Mesothelial cell of epicardium (in vitro differentiated cells): ENCODE results near the gene SLC23A2. TPM values are rescaled to one million over a fixed set of nuclear protein-coding genes. Genes with fewer than 3 reads are reported as not detected.
"Not testable (repeated sequence)": the region's sequence is repeated elsewhere in the genome, so short reads cannot be mapped to it uniquely, and the experiment has no call there.

Experiments
- DNase-seq, 2 experiments: peaks; one replicate each; pipeline ENCODE4 v3.0.0; 2021; ENCODE audit warnings: low spot score in 2 of 2; ENCODE audit not compliant: unreplicated experiment in 2 of 2
- H3K27ac Mint-ChIP-seq: 2 replicates; pipeline ENCODE4 v1.8.0; 2021; ENCODE audit warnings: mixed read lengths
- H3K27me3 Mint-ChIP-seq: 2 replicates; pipeline ENCODE4 v1.8.0; 2021; ENCODE audit warnings: low read depth, mixed read lengths
- H3K36me3 Mint-ChIP-seq: 2 replicates; pipeline ENCODE4 v1.8.0; 2021; ENCODE audit warnings: mixed read lengths
- H3K4me1 Mint-ChIP-seq: 2 replicates; pipeline ENCODE4 v1.8.0; 2021; ENCODE audit warnings: mixed read lengths
- H3K4me3 Mint-ChIP-seq: 2 replicates; pipeline ENCODE4 v1.8.0; 2021; ENCODE audit warnings: mild to moderate bottlenecking, moderate library complexity, mixed read lengths
- H3K9me3 Mint-ChIP-seq: 2 replicates; pipeline ENCODE4 v1.8.0; 2021; ENCODE audit warnings: mixed read lengths
- total RNA-seq: library from RNA; stranded (reverse); gene quantifications from 3 replicates; pipeline ENCODE4 v1.2.1, GENCODE V29; 2021
- TF ChIP-seq, protein P1 (sequence below): fragments of 200-600 bp; sonication (generic); IDR thresholded peaks from one replicate; pipeline ENCODE4 v1.5.0; 2021; ENCODE audit warnings: antibody characterized with exemption; ENCODE audit not compliant: unreplicated experiment

Gene SLC23A2
- total RNA-seq, 1 donor from 2014 or later, result 33.7 TPM

GRCh38 chr20:5040345-5040744 lies 39.0 kb upstream of the SLC23A2 start:
- no peak overlapping the region for H3K4me3 Mint-ChIP-seq
- no peak overlapping the region for H3K27ac Mint-ChIP-seq
- H3K36me3 Mint-ChIP-seq, result no peaks in the 10 kb centered on the region
- H3K27me3 Mint-ChIP-seq, result no peaks in the 10 kb centered on the region
- TF ChIP-seq, protein P1, sequence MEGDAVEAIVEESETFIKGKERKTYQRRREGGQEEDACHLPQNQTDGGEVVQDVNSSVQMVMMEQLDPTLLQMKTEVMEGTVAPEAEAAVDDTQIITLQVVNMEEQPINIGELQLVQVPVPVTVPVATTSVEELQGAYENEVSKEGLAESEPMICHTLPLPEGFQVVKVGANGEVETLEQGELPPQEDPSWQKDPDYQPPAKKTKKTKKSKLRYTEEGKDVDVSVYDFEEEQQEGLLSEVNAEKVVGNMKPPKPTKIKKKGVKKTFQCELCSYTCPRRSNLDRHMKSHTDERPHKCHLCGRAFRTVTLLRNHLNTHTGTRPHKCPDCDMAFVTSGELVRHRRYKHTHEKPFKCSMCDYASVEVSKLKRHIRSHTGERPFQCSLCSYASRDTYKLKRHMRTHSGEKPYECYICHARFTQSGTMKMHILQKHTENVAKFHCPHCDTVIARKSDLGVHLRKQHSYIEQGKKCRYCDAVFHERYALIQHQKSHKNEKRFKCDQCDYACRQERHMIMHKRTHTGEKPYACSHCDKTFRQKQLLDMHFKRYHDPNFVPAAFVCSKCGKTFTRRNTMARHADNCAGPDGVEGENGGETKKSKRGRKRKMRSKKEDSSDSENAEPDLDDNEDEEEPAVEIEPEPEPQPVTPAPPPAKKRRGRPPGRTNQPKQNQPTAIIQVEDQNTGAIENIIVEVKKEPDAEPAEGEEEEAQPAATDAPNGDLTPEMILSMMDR, result no peak
- no peaks in the 10 kb centered on the region for H3K4me1 Mint-ChIP-seq
- DNase-seq, result no peak
- no peaks in the 10 kb centered on the region for H3K9me3 Mint-ChIP-seq

DNA sequence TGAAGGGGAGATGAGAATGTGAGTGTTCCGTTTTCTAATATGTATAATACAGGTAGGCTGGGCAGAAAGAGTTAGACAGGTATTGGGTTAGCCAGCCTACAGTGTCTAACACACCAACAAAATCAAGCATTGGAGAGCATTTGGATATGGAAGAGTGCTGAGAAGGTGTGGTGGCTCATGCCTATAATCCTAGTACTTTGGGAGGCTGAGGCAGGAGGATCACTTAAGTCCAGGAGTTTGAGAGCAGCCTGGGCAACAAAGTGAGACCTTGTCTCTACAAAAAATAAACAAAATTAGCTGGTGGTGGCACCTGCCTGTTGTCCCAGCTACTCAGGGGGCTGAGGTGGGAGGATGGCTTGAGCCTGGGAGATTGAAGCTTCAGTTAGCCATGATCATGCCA lies 38.6 kb upstream of the SLC23A2 start:
- H3K4me1 Mint-ChIP-seq, result no peaks in the 10 kb centered on the region
- H3K4me3 Mint-ChIP-seq, result no peak overlapping the region
- no peak overlapping the region for H3K27ac Mint-ChIP-seq
- no peak for DNase-seq
- H3K36me3 Mint-ChIP-seq, result no peaks in the 10 kb centered on the region
- TF ChIP-seq, protein P1, result no peak
- no peaks in the 10 kb centered on the region for H3K27me3 Mint-ChIP-seq
- H3K9me3 Mint-ChIP-seq, result no peaks in the 10 kb centered on the region

DNA sequence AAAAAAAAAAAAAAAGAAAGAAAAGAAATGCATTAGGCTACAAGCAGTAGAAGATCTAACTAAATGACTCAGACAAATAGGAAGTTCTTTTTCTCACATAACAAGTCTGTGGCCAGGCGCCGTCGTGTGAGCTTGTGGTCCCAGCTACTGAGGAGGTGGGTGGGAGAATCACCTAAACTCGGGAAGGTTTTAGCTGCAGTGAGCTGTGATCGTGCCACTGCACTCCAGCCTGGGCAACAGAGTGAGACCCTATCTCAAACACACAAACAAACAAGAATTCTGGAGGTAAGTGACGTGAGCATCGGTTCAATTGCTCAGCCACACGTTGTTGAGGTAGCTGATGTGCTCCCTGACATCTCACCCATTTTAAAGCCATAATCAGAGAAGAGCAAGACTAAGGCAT lies 37.9 kb upstream of the SLC23A2 start:
- DNase-seq, result no peak
- no peaks in the 10 kb centered on the region for H3K36me3 Mint-ChIP-seq
- TF ChIP-seq, protein P1, result no peak
- H3K27ac Mint-ChIP-seq, result no peak overlapping the region
- no peaks in the 10 kb centered on the region for H3K27me3 Mint-ChIP-seq
- H3K4me3 Mint-ChIP-seq, result no peak overlapping the region
- no peaks in the 10 kb centered on the region for H3K4me1 Mint-ChIP-seq
- no peaks in the 10 kb centered on the region for H3K9me3 Mint-ChIP-seq

GRCh38 chr20:5036828-5037227 lies 35.5 kb upstream of the SLC23A2 start:
- peaks cover 6% of the 10 kb centered on the region for H3K4me1 Mint-ChIP-seq
- no peaks in the 10 kb centered on the region for H3K36me3 Mint-ChIP-seq
- H3K27me3 Mint-ChIP-seq, result no peaks in the 10 kb centered on the region
- no peak for DNase-seq
- H3K9me3 Mint-ChIP-seq, result no peaks in the 10 kb centered on the region
- no peak overlapping the region for H3K27ac Mint-ChIP-seq
- H3K4me3 Mint-ChIP-seq, result no peak overlapping the region
- TF ChIP-seq, protein P1, result no peak

DNA sequence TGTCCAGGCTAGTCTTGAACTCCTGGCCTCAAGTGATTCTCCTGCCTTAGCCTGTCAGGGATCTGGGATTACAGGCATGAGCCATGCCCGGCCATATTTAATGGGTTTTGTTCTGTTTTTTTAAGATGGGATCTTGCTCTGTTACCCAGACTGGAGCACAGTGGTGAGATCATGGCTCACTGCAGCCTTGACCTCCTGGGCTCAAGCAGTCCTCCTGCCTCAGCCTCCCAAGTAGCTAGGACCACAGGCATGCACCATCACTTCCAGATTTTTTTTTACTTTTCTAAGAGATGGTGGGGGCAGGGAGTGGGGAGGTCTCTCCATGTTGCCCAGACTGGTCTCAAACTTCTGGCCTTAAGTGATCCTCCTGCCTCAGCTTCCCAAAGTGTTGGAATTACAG lies 34.2 kb upstream of the SLC23A2 start:
- H3K27ac Mint-ChIP-seq, DNase-seq, H3K27me3 Mint-ChIP-seq, H3K36me3 Mint-ChIP-seq, H3K4me3 Mint-ChIP-seq, H3K9me3 Mint-ChIP-seq: not testable (repeated sequence)
- peaks cover 11% of the 10 kb centered on the region for H3K4me1 Mint-ChIP-seq

- H3K36me3 Mint-ChIP-seq, result peaks cover 1% of the 10 kb centered on the region
- H3K4me1 Mint-ChIP-seq, result peaks cover 20% of the 10 kb centered on the region
- no peaks in the 10 kb centered on the region for H3K27me3 Mint-ChIP-seq
- TF ChIP-seq, protein P1, result no peak
- DNase-seq, result no peak
- no peak overlapping the region for H3K4me3 Mint-ChIP-seq
- H3K9me3 Mint-ChIP-seq, result peaks cover 3% of the 10 kb centered on the region
- H3K27ac Mint-ChIP-seq, result peak overlapping the region; percentile 5
Measured at GRCh38 chr20:5033566-5033965, 32.3 kb upstream of the SLC23A2 start.

DNA sequence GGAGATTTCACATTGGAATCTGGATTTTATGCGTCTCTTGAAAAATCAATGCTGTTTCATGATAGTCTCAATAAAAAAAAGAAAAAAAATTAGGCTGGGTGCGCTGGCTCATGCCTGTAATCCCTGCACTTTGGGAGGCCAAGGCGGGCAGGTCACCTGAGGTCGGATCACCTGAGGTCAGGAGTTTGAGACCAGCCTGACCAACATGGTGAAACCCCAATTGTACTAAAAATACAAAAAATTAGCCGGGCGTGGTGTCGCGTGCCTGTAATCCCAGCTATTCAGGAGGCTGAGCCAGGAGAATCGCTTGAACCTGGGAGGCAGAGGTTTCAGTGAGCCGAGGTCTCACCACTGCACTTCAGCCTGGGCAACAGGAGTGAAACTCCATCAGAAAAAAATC lies 30.4 kb upstream of the SLC23A2 start:
- peaks cover 20% of the 10 kb centered on the region for H3K4me1 Mint-ChIP-seq
- H3K36me3 Mint-ChIP-seq, H3K9me3 Mint-ChIP-seq, H3K27me3 Mint-ChIP-seq, H3K4me3 Mint-ChIP-seq, DNase-seq: not testable (repeated sequence)
- peak overlapping the region; percentile 50 for H3K27ac Mint-ChIP-seq
